GM19395 (cell line): ENCODE measurements around the gene FA2H.
A peak's percentile ranks its signal among the peaks of the same experiment; 100 is the strongest.
"Not testable (repeated sequence)": the region's sequence is repeated elsewhere in the genome, so short reads cannot be mapped to it uniquely, and the experiment has no call there.

Source experiments
- ATAC-seq: cut with Tn5 transposase; IDR thresholded peaks from one replicate; pipeline ENCODE4 v1.9.1; 2021; ENCODE audit warnings: mild to moderate bottlenecking, moderate library complexity; ENCODE audit not compliant: unreplicated experiment

The FA2H gene

DNA sequence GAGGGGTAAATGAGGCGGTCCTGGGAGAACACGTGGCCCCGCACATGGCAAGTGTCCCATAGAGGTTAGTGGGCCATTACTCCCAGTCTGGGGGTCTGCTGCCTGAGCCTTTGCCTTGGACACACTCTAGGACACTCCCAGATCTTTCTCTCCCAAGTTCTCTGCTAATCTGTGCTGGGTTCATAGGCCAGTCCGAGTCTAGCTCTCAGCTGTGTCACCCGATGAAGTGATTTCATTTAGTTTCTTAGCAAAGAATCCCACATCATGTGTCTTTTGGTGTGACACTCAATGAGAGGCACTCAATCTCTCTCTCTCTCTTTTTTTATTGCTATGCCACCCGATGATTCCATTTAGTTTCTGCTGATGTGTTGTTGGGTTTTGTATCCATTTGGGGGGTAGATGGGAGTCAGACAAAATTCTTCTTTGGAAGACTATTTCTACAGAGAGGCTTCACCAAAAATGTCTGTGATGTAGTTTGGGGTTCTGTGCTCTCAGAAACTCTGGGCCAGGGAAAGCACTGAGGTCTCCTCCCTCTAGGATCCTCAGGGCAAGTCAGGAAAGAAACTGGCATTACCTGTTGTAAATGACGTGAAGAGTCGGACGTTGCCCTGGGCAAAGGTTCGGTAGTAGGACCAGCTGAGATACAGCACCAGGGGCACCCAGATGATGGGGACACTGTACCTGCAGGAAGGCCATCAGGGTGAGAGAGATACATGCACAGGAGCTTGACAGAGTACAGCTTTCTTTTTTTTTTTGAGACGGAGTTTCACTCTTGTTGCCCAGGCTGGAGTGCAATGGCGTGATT, 48.8 kb downstream of the FA2H start:
- no peak for ATAC-seq

DNA sequence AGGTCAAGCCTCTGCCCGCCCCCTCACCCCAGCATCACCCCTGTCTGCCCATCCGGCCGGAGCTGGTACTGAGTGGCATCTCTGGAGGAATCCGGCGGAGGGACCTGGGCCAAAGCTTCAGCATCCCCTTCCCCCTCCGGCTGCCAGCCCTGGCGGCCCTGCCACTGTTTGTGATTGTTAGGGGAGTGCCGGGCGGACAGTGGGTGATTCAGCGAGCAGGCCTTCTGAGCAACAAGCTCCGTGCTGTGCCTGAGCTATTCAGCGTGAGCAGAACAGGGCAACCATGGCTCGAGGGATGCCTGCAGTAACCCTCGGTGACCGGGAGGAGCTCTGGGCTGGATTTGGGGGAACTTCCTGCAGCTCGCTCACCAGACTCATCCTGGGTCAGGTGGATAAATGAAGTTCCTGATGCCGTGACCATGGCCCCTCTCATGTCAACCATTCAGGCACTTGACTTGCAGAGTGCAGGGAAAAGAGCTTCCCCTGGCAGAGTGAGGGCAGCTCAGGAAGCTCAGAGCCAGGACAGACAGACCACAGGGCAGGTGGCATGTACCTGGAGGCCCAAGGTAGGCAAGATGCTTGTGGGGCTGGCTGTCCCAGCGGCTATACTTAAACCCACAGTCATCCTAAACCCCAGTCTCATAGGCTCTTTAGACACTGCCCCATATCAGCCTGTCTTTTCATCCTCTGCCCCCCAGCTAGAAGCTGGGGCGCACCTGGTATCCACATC, 49.6 kb downstream of the FA2H start:
- no peak for ATAC-seq

DNA sequence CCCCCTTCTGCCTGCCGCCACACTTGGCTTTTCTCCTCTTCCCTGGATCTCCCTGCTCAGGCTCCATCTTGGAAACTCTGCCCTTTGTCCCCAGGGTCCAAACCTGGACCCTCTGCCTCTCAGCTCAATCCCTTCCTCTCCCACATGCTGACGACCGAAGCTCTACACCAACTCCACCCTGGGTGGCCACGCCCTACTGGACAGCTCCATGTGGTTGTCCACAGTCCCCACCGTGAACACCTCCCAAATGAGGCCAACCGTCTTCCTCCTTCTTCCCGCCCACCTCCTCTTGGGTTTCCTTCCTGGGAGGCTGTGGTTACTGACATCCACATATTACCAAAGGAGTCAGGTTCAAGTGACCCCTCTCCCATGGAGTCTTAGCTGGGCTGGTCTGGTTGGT, 51.4 kb downstream of the FA2H start:
- no peak for ATAC-seq

DNA sequence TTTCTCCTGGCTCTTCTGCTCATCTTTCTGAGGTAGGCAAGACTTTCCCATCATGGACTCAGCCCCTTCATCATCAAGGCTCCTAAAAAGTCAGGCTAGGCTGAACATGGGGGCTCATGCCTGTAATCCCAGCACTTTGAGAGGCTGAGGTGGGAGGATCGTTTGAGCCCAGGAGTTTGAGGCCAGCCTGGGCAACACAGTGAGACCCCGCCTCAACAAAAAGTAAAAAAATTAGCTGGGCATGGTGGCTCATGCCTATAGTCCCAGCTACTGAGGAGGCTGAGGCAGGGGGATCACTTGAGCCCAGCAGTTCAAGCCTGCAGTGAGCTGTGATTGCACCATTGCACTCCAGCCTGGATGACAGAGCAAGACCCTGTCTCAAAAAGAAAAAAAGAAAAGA, 52.5 kb downstream of the FA2H start:
- not testable (repeated sequence) for ATAC-seq

DNA sequence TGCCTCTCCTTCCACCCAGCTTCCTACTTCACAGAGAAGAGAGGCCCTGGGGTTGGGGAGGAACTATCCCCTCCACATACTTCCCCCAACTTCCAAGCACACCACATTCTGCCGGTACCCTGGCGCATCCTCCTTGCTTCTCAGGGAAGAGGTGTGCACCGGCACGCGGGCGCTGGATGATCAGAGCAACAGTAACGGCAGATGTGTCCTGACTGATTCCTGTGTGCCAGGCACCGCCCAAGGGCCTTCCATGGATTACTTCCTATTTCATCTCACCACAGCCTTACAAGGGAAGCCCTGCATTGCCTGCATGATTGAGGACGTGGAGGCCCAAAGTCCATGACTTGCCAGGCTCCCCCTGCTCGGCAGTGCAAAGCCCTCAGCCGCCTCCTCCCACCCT, 52.9 kb downstream of the FA2H start:
- ATAC-seq: no peak

DNA sequence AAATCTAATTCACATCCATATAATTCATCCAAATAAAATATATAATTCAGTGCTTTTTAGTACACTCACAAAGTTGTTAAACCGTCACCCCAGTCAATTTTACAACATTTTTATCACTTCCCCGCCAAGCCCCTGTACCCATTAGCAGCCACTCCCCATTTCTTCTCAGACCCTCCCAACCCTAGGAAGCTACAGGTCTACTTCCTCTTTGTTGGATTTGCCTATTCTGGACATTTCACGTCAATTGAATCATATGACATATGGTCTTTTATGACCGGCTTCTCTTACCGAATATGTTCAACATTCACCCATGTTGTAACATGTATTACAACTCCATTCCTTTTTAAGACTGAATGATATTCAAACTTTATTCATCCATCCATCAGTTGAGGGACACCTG, 54.0 kb downstream of the FA2H start:
- no peak for ATAC-seq

GRCh38 chr16:74718741-74719610, 55.6 kb downstream of the FA2H start:
- ATAC-seq: no peak

DNA sequence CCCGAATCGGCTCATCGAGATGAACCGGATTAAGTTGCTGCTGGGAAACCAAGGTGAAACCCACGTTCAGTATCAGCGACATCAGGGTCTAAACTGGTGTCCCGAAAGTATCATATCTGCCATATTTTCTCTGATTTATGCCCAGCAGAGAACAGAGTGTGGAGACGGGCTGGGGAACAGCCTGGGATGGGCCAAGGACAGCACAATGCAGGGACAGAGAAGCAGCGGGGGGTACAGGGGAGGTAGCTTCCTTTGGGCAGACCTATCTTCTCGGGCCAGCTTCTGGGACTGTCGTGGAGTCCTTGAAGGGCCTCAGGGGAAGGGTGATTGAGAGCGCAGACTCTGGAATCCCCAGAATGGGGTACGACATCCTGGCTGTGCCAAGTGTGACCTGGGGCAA, 56.5 kb downstream of the FA2H start:
- no peak for ATAC-seq

DNA sequence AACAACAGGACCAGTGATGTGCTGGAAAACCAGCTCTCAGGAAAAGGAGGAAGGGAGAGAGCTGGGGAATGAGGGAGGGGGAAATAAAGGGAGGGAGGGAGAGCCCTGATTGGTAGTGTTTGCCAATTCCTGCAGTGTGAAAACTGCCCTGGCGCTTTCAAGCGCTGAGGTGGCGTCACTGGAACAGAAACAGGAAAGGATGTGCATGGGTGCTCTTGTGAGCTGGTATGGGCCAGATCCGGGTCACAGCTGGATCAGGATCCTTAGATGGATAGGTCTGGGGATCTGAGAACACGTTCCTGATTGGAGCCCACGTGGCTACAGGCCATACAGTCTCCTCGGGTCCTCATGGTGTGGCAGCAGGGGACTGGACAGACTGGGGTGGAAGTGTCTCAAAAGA, 57.3 kb downstream of the FA2H start:
- ATAC-seq: no peak

DNA sequence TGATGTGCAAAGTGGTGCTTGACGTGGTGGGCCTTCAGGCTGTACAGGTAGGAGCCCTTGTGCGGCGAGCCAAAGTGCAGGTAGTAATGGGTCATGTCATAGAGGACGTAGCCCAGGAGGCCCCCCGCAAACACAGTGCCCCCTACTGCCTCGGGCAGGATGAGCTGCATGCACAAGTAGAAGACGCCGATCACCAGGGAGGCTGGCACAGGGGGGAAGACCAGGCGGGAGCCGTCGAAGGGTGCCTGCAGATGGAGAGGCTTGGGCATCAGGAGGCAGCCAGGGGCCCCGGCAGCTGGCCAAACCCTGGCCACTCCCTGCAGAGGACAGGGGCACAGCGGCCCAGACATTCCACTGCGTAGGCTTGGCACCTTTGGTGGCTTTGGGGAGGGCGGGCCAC, 58.3 kb downstream of the FA2H start:
- no peak for ATAC-seq

GRCh38 chr16:74713876-74714275, 60.7 kb downstream of the FA2H start:
- no peak for ATAC-seq

DNA sequence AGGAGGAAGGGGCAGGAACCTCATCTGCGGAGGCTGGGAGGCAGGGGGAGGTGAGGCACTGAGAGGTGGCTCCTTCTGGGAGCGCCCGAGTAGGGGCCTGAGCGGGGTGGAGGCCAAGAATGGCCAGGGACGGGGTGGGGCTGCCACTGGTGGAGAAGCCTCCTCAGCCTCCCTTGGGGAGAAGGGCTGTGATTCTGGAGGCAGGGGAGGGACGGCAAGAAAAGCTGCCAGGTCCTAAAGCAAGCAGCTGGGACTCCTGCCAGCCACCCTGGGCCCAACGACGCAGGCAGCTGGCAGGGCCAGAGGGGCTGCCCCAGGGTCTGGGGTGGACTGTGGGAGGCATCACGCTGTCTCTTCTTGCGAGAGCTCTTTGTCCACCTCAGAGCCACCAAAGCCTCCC, 61.3 kb downstream of the FA2H start:
- no peak for ATAC-seq

- no peak for ATAC-seq
These were observed 62.7 kb downstream of the FA2H start for GRCh38 chr16:74711938-74712337.

DNA sequence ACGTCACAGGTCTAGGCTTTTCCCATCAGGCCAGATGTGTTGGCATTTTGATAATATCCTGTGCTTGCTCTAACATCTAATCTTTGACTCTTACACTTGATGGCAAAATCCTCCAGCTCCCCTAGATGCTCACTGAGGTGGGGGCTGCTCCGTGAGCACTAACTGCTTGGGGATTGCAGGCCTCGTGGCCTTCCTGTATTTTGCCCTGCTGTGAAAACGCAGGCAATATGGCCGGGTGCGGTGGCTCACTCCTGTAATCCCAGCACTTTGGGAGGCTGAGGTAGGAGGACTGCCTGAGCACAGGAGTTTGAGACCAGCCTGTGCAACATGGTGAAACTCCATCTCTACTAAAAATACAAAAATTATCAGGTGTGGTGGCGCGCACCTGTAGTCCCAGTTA, 64.2 kb downstream of the FA2H start:
- no peak for ATAC-seq

GRCh38 chr16:74709441-74709877, 65.2 kb downstream of the FA2H start:
- peak; percentile 94 for ATAC-seq

GRCh38 chr16:74700438-74701225, 74.0 kb downstream of the FA2H start, which contains the start of gene MLKL:
Gene MLKL (minus strand): TSS chr16:74700862. CDS start chr16:74695757, 5,105 bp downstream.
- ATAC-seq: peak; percentile 54

GRCh38 chr16:74700116-74700437, 74.5 kb downstream of the FA2H start:
- peak; percentile 31 for ATAC-seq

GRCh38 chr16:74699666-74700065, 75.0 kb downstream of the FA2H start:
- no peak for ATAC-seq

- ATAC-seq: no peak
These were observed 76.4 kb downstream of the FA2H start for GRCh38 chr16:74698222-74698621.
